Measurements from ENCODE around the gene PLCE1. TPM values are rescaled to one million over a fixed set of nuclear protein-coding genes. Genes with fewer than 3 reads are reported as not detected.

Gene PLCE1
- total RNA-seq, 1 experiment from 2014 or later, result 0.13 TPM

DNA sequence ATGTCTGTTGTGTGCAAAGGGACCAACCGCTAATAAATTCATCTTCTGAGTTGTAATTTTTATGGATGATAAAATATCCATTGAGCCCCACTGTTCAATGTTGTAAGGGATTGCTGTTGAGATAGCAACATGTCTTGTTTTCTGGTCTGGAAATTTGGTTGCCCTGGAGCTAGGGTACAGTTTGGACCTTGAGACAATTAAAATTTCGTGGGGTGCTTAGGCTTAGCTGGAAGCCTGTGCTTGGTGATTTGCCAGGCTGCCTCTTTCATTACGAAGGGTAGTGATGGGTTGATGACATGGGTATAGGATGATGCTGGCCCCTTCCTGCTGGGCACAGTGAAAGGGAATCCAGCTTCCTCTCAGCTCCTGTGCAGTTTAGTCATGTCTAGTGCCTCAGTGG lies 43.6 kb downstream of the PLCE1 start:
- no peak overlapping the region for H3K4me3 Mint-ChIP-seq
- no peak overlapping the region for H2AFZ ChIP-seq (ENCODE audit: low read length)
- no peak overlapping the region for H3K9ac ChIP-seq (ENCODE audit: extremely low read depth, insufficient read length, low read length)
- H3K27me3 Mint-ChIP-seq (ENCODE audit: low read depth), result no peaks in the 10 kb centered on the region; the same call in 1 of the 2 replicates
- H2BK120ac ChIP-seq (ENCODE audit: low read depth, low read length, poor library complexity, severe bottlenecking), result no peak overlapping the region
- no peak for DNase-seq
- H2BK15ac ChIP-seq (ENCODE audit: low read depth, low read length), result no peak overlapping the region
- no peaks in the 10 kb centered on the region for H3K23me2 ChIP-seq (ENCODE audit: insufficient read length, low read depth, low read length, poor library complexity, severe bottlenecking)
- no peak overlapping the region for H4K5ac ChIP-seq (ENCODE audit: insufficient read length, low read depth, low read length)
- no CpG with 5 or more reads among the region's 3 CpGs for WGBS (ENCODE audit: extremely low coverage, insufficient read length, low lambda C conversion rate)
- H3K9me3 ChIP-seq (ENCODE audit: control insufficient read depth, low read depth, low read length), result no peaks in the 10 kb centered on the region
- H2BK20ac ChIP-seq (ENCODE audit: low read depth, low read length, poor library complexity, severe bottlenecking), result no peak overlapping the region
- H3K27ac ChIP-seq (ENCODE audit: insufficient read length, low read depth, low read length), result no peak overlapping the region
- peaks cover 5 to 15% of the 10 kb centered on the region in 2 experiments; a peak in 2 of 4 replicates for H3K4me1 Mint-ChIP-seq
- no peaks in the 10 kb centered on the region for H3K79me1 ChIP-seq (ENCODE audit: insufficient read depth, low read depth, low read length, poor library complexity, severe bottlenecking)
- H3K23ac ChIP-seq (ENCODE audit: insufficient read length, low read depth, low read length), result no peak overlapping the region
- no peak overlapping the region for H3K4me2 ChIP-seq (ENCODE audit: insufficient read depth, insufficient read length, low read length)
- H3K18ac ChIP-seq (ENCODE audit: insufficient read length, low read depth, low read length), result no peak overlapping the region
- no peak overlapping the region for H4K8ac ChIP-seq (replicated peaks; ENCODE audit: insufficient read length, low read depth, low read length)
- no peak overlapping the region for H3K56ac ChIP-seq (ENCODE audit: insufficient read length, low read depth, low read length)
- TF ChIP-seq, protein P1, sequence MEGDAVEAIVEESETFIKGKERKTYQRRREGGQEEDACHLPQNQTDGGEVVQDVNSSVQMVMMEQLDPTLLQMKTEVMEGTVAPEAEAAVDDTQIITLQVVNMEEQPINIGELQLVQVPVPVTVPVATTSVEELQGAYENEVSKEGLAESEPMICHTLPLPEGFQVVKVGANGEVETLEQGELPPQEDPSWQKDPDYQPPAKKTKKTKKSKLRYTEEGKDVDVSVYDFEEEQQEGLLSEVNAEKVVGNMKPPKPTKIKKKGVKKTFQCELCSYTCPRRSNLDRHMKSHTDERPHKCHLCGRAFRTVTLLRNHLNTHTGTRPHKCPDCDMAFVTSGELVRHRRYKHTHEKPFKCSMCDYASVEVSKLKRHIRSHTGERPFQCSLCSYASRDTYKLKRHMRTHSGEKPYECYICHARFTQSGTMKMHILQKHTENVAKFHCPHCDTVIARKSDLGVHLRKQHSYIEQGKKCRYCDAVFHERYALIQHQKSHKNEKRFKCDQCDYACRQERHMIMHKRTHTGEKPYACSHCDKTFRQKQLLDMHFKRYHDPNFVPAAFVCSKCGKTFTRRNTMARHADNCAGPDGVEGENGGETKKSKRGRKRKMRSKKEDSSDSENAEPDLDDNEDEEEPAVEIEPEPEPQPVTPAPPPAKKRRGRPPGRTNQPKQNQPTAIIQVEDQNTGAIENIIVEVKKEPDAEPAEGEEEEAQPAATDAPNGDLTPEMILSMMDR (conservative IDR thresholded peaks at IDR 0.05), result no peak
- H2BK12ac ChIP-seq (ENCODE audit: insufficient read length, low read depth, low read length), result no peak overlapping the region
- no peaks in the 10 kb centered on the region for H3K36me3 Mint-ChIP-seq (ENCODE audit: insufficient read depth in 1 of 3, low read depth in 3 of 3)
- H3K79me2 ChIP-seq (ENCODE audit: insufficient read depth, low read length), result no peaks in the 10 kb centered on the region
- no peak overlapping the region for H4K91ac ChIP-seq (ENCODE audit: insufficient read length, low read depth, low read length)
- H3K27ac Mint-ChIP-seq, result no peak overlapping the region
- no peak overlapping the region for H3T11ph ChIP-seq (ENCODE audit: low read length)
- no peak overlapping the region for H3K14ac ChIP-seq (ENCODE audit: insufficient read depth, low read length)
- no peaks in the 10 kb centered on the region for H4K20me1 ChIP-seq (ENCODE audit: control insufficient read depth, insufficient read depth, insufficient read length)
- H3K4ac ChIP-seq (ENCODE audit: low read depth, low read length), result no peak overlapping the region
- H2BK5ac ChIP-seq (ENCODE audit: insufficient read length, low read length), result no peak overlapping the region
- H3K9me3 Mint-ChIP-seq, result no peaks in the 10 kb centered on the region
- H2AK5ac ChIP-seq (ENCODE audit: insufficient read length, low read length), result no peak overlapping the region
- H3K4me1 ChIP-seq (ENCODE audit: insufficient read depth, low read length), result no peaks in the 10 kb centered on the region
- H3K27me3 ChIP-seq (ENCODE audit: insufficient read depth, low read length), result no peaks in the 10 kb centered on the region

Data from H9 (cell line).